Skeletal muscle satellite cell (primary cell): Measurements from ENCODE around the gene CSKMT.
"Not testable (repeated sequence)": the region's sequence is repeated elsewhere in the genome, so short reads cannot be mapped to it uniquely, and the experiment has no call there.

ENCODE experiments used
- H3K27me3 ChIP-seq: 2 replicates; pipeline ENCODE4 v1.7.0; 2013; ENCODE audit warnings: low read length; ENCODE audit not compliant: control insufficient read depth, insufficient read depth
- H3K36me3 ChIP-seq: 2 replicates; pipeline ENCODE4 v1.7.0; 2013; ENCODE audit warnings: mild to moderate bottlenecking, control low read depth, low read length; ENCODE audit not compliant: insufficient read depth
- H3K4me1 ChIP-seq: 2 replicates; pipeline ENCODE4 v1.7.0; 2013; ENCODE audit warnings: low read length; ENCODE audit not compliant: control insufficient read depth, insufficient read depth
- H3K4me2 ChIP-seq: 2 replicates; pipeline ENCODE4 v1.7.0; 2013; ENCODE audit warnings: mild to moderate bottlenecking, low read length
- H3K4me3 ChIP-seq: 2 replicates; pipeline ENCODE4 v1.7.0; 2013; ENCODE audit warnings: low read length
- H3K9ac ChIP-seq: 2 replicates; pipeline ENCODE4 v1.7.0; 2013; ENCODE audit warnings: mild to moderate bottlenecking, low read depth, low read length, moderate library complexity
- H3K9me3 ChIP-seq: replicated peaks from 2 replicates; pipeline ENCODE4 v1.7.0; 2013; ENCODE audit warnings: mild to moderate bottlenecking, control low read depth, low read length

CSKMT gene

GRCh38 chr11:62664405-62665074 lies 572 bp upstream of the CSKMT start:
- Histone ChIP-seq H3K4me1 (peaks cover 16% of the 10 kb centered on the region), H3K27me3 (no peaks in the 10 kb centered on the region), H3K9me3 (no peaks in the 10 kb centered on the region), H3K36me3 (peaks cover 30% of the 10 kb centered on the region), H3K4me3 (peak overlapping the region; percentile 81), H3K4me2 (peak overlapping the region; percentile 88), H3K9ac (peak overlapping the region; percentile 95)

- H3K4me1 ChIP-seq = peaks cover 22% of the 10 kb centered on the region
- H3K27me3 ChIP-seq = no peaks in the 10 kb centered on the region
- H3K36me3 ChIP-seq = peaks cover 30% of the 10 kb centered on the region
- peak overlapping the region; percentile 81 for H3K4me3 ChIP-seq
- peak overlapping the region; percentile 95 for H3K9ac ChIP-seq
- no peaks in the 10 kb centered on the region for H3K9me3 ChIP-seq
- peak overlapping the region; percentile 97 for H3K4me2 ChIP-seq
Measured at GRCh38 chr11:62665599-62666258, 617 bp downstream of the CSKMT start.

GRCh38 chr11:62666259-62666926 lies 1.3 kb downstream of the CSKMT start:
- H3K36me3 ChIP-seq = peaks cover 30% of the 10 kb centered on the region
- peak overlapping the region; percentile 95 for H3K9ac ChIP-seq
- peaks cover 25% of the 10 kb centered on the region for H3K4me1 ChIP-seq
- H3K27me3 ChIP-seq = no peaks in the 10 kb centered on the region
- no peaks in the 10 kb centered on the region for H3K9me3 ChIP-seq
- peak overlapping the region; percentile 97 for H3K4me2 ChIP-seq
- peak overlapping the region; percentile 81 for H3K4me3 ChIP-seq

GRCh38 chr11:62667460-62667859 lies 2.3 kb downstream of the CSKMT start:
- Histone ChIP-seq H3K36me3 (peaks cover 29% of the 10 kb centered on the region), H3K9me3 (no peaks in the 10 kb centered on the region), H3K4me2 (peak overlapping the region; percentile 97), H3K27me3 (no peaks in the 10 kb centered on the region), H3K9ac (peak overlapping the region; percentile 95), H3K4me3 (no peak overlapping the region), H3K4me1 (peaks cover 28% of the 10 kb centered on the region)

- H3K9ac ChIP-seq = no peak overlapping the region
- peak overlapping the region; percentile 6 for H3K4me2 ChIP-seq
- H3K4me3 ChIP-seq = no peak overlapping the region
- peaks cover 27% of the 10 kb centered on the region for H3K36me3 ChIP-seq
- peaks cover 38% of the 10 kb centered on the region for H3K4me1 ChIP-seq
- H3K9me3 ChIP-seq = no peaks in the 10 kb centered on the region
- H3K27me3 ChIP-seq = no peaks in the 10 kb centered on the region
Measured at GRCh38 chr11:62669420-62670161, 4.5 kb downstream of the CSKMT start.

GRCh38 chr11:62671236-62671607 lies 6.1 kb downstream of the CSKMT start:
- Histone ChIP-seq H3K36me3 (peaks cover 28% of the 10 kb centered on the region), H3K4me3 (peak overlapping the region; percentile 92)

GRCh38 chr11:62671608-62672389 lies 6.7 kb downstream of the CSKMT start, which contains the start of the genes LBHD1 and UQCC3:
Gene LBHD1 (minus strand): TSS chr11:62672267. CDS start chr11:62670031, 2,236 bp downstream.
Gene UQCC3 (plus strand): TSS chr11:62671673. CDS start chr11:62671746, 73 bp downstream.
- Histone ChIP-seq H3K27me3 (no peaks in the 10 kb centered on the region), H3K4me3 (peak within 1 kb of the TSS; percentile 92), H3K4me2 (peak within 1 kb of the TSS; percentile 97), H3K9me3 (no peaks in the 10 kb centered on the region), H3K4me1 (peaks cover 30% of the 10 kb centered on the region), H3K9ac (peak within 1 kb of the TSS; percentile 92), H3K36me3 (peaks cover 27% of the 10 kb centered on the region)

More at GRCh38 chr11:62671236-62671607, 6.1 kb downstream of the CSKMT start:
- peak overlapping the region; percentile 92 for H3K9ac ChIP-seq
- no peaks in the 10 kb centered on the region for H3K27me3 ChIP-seq
- H3K4me1 ChIP-seq = peaks cover 36% of the 10 kb centered on the region
- peak overlapping the region; percentile 97 for H3K4me2 ChIP-seq
- no peaks in the 10 kb centered on the region for H3K9me3 ChIP-seq

GRCh38 chr11:62673196-62673525 lies 8.0 kb downstream of the CSKMT start:
- no peaks in the 10 kb centered on the region for H3K9me3 ChIP-seq
- H3K9ac ChIP-seq = peak overlapping the region; percentile 8
- H3K27me3 ChIP-seq = no peaks in the 10 kb centered on the region
- peaks cover 32% of the 10 kb centered on the region for H3K4me1 ChIP-seq
- H3K36me3 ChIP-seq = peaks cover 21% of the 10 kb centered on the region
- peak overlapping the region; percentile 97 for H3K4me2 ChIP-seq
- peak overlapping the region; percentile 92 for H3K4me3 ChIP-seq

- H3K4me3 ChIP-seq, H3K4me2 ChIP-seq, H3K9me3 ChIP-seq, H3K27me3 ChIP-seq, H3K9ac ChIP-seq: not testable (repeated sequence)
- peaks cover 36% of the 10 kb centered on the region for H3K4me1 ChIP-seq
- H3K36me3 ChIP-seq = peaks cover 21% of the 10 kb centered on the region
Measured at GRCh38 chr11:62675415-62675814, 10.3 kb downstream of the CSKMT start.

GRCh38 chr11:62676698-62677097 lies 11.6 kb downstream of the CSKMT start:
- Histone ChIP-seq H3K27me3 (no peaks in the 10 kb centered on the region), H3K9ac (no peak overlapping the region), H3K4me1 (peaks cover 38% of the 10 kb centered on the region), H3K36me3 (peaks cover 21% of the 10 kb centered on the region), H3K4me2 (no peak overlapping the region), H3K4me3 (no peak overlapping the region), H3K9me3 (no peaks in the 10 kb centered on the region)
